Fibroblast of lung (primary cell): ENCODE results near the gene SLC16A4. TPM values are rescaled to one million over a fixed set of nuclear protein-coding genes. Genes with fewer than 3 reads are reported as not detected.
A peak's percentile ranks its signal among the peaks of the same experiment; 100 is the strongest.

Experiments used
- DNase-seq, 2 donors: peaks; one replicate each; pipeline versions ENCODE4 v3.0.0 to v3.0.0-alpha.2; 2010; ENCODE audit warnings: low read depth in 2 of 2
- H2AFZ ChIP-seq: 2 replicates; pipeline ENCODE4 v1.5.1; 2012; ENCODE audit warnings: low read length, control low read depth, inconsistent platforms
- H3K27ac ChIP-seq: 2 replicates; pipeline ENCODE4 v1.5.1; 2011; ENCODE audit warnings: low read length, control low read depth; ENCODE audit not compliant: insufficient read depth
- H3K27me3 ChIP-seq: 2 replicates; pipeline ENCODE4 v1.5.1; 2011; ENCODE audit warnings: mild to moderate bottlenecking, low read length; ENCODE audit not compliant: control insufficient read depth, insufficient read depth
- H3K36me3 ChIP-seq: 2 replicates; pipeline ENCODE4 v1.5.1; 2011; ENCODE audit warnings: low read length; ENCODE audit not compliant: control insufficient read depth, insufficient read depth
- H3K4me1 ChIP-seq: 2 replicates; pipeline ENCODE4 v1.5.1; 2011; ENCODE audit warnings: low read length; ENCODE audit not compliant: control insufficient read depth, insufficient read depth; ENCODE audit errors: extremely low read depth
- H3K4me2 ChIP-seq: 2 replicates; pipeline ENCODE4 v1.5.1; 2011; ENCODE audit warnings: low read length, control low read depth; ENCODE audit not compliant: insufficient read depth; ENCODE audit errors: extremely low read depth
- H3K4me3 ChIP-seq, 4 experiments: fragments of 200-600 bp in 1 of 4; sonication (generic) in 1 of 4; replicated peaks in 1 of 4; 2 replicates each; pipeline ENCODE4 v1.5.1; 2011 to 2016; ENCODE audit warnings: low read length in 4 of 4, low read depth in 3 of 4, mild to moderate bottlenecking in 3 of 4, control low read depth in 2 of 4, inconsistent platforms in 1 of 4, mixed read lengths in 1 of 4; ENCODE audit not compliant: insufficient read depth in 1 of 4; ENCODE audit errors: control extremely low read depth in 1 of 4
- H3K79me2 ChIP-seq: 2 replicates; pipeline ENCODE4 v1.5.1; 2012; ENCODE audit warnings: mild to moderate bottlenecking, low read length, inconsistent platforms; ENCODE audit not compliant: control insufficient read depth, insufficient read depth
- H3K9ac ChIP-seq: 2 replicates; pipeline ENCODE4 v1.5.1; 2011; ENCODE audit warnings: mild to moderate bottlenecking, low read length, control low read depth; ENCODE audit not compliant: insufficient read depth
- H3K9me3 ChIP-seq: 2 replicates; pipeline ENCODE4 v1.5.1; 2012; ENCODE audit warnings: low read depth, low read length; ENCODE audit not compliant: control insufficient read depth, insufficient read depth
- H4K20me1 ChIP-seq: 2 replicates; pipeline ENCODE4 v1.5.1; 2011; ENCODE audit warnings: low read length; ENCODE audit not compliant: control insufficient read depth, insufficient read depth; ENCODE audit errors: extremely low read depth
- EZH2 ChIP-seq: IDR thresholded peaks from 2 replicates; pipeline ENCODE4 v1.5.1; 2012; ENCODE audit warnings: low read length, control low read depth, mild to moderate bottlenecking; ENCODE audit errors: missing control alignments
- polyA plus RNA-seq, 2 donors: library from polyadenylated mRNA; depleted of rRNA in 1 of 2; stranded (reverse) in 1 of 2; unstranded in 1 of 2; fragments of >200 nt; gene quantifications; 2 replicates each; pipeline ENCODE4 v1.2.1, GENCODE V29; 2011 to 2012; ENCODE audit warnings: missing spikeins in 1 of 2
- total RNA-seq: library from RNA; depleted of rRNA; stranded (reverse); fragments of >200 nt; gene quantifications from 2 replicates; pipeline ENCODE4 v1.2.1, GENCODE V29; 2014
- TF ChIP-seq, protein P1 (sequence below), 2 donors: IDR thresholded peaks in 1 of 2; conservative IDR thresholded peaks in 1 of 2; 1 replicate in 1 of 2; 2 replicates in 1 of 2; pipeline ENCODE4 v1.5.1; 2011 to 2012; ENCODE audit warnings: low read length in 2 of 2, control low read depth in 1 of 2, inconsistent platforms in 1 of 2, low read depth in 1 of 2, mild to moderate bottlenecking in 1 of 2

The SLC16A4 gene
- total and polyA plus RNA-seq, 2 donors (not counting 1 experiment from before 2014, with no cell fraction given): 64.4 to 91.9 TPM

GRCh38 chr1:110339407-110340206 is 51.2 kb downstream of the SLC16A4 start:
- Histone ChIP-seq H3K4me1 (peaks cover 19% of the 10 kb centered on the region), H3K4me2 (peak overlapping the region; percentile 96), H3K36me3 (peaks cover 16% of the 10 kb centered on the region), H3K9ac (peak overlapping the region; percentile 98), H3K4me3 (peak overlapping the region; percentile 81 to 99 (median 97)), H3K27me3 (no peaks in the 10 kb centered on the region), H4K20me1 (no peaks in the 10 kb centered on the region), H3K9me3 (no peaks in the 10 kb centered on the region), H3K79me2 (peaks cover 53% of the 10 kb centered on the region), H2AFZ (peak overlapping the region; percentile 72), H3K27ac (peak overlapping the region; percentile 99)
- peak; percentile 50 to 60 for DNase-seq
- TF ChIP-seq, protein P1, sequence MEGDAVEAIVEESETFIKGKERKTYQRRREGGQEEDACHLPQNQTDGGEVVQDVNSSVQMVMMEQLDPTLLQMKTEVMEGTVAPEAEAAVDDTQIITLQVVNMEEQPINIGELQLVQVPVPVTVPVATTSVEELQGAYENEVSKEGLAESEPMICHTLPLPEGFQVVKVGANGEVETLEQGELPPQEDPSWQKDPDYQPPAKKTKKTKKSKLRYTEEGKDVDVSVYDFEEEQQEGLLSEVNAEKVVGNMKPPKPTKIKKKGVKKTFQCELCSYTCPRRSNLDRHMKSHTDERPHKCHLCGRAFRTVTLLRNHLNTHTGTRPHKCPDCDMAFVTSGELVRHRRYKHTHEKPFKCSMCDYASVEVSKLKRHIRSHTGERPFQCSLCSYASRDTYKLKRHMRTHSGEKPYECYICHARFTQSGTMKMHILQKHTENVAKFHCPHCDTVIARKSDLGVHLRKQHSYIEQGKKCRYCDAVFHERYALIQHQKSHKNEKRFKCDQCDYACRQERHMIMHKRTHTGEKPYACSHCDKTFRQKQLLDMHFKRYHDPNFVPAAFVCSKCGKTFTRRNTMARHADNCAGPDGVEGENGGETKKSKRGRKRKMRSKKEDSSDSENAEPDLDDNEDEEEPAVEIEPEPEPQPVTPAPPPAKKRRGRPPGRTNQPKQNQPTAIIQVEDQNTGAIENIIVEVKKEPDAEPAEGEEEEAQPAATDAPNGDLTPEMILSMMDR (conservative IDR thresholded peaks at IDR 0.05 in 1 of 2, IDR thresholded peaks at IDR 0.05 in 1 of 2; ENCODE audit: low read depth in 1 of 2, low read length in 2 of 2): peak; percentile 48 to 53
- TF ChIP-seq EZH2: no peak

DNA sequence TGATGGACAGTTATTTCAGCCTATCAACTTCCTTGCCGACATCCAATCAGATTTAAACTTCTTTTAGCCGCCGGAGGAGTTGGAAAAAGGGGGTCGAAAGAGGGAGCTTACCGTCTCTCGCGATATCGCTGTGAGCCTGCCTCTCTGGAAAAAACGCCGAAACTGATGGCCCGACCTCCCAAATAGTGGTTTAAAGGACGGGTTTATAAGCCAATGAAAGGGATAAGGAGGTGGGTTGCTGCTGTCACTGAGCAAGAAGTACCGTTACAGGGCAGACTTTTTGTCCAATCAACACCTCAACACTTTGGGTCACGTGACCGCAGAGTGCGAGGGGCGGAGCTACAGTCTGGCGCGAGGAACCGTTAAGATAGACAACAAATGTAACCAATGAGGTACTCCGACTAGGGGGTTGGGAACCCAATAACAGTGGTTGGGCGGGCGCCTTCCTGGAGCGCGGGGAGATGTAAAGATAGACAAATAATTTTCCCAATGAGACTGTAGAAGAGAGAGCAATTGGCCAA is 51.9 kb downstream of the SLC16A4 start, which contains the start of gene RBM15:
RBM15 (plus strand) TSS at position 492 of the 521 bp plus-strand sequence; CDS start at position 521, 29 bp downstream.
- Histone ChIP-seq H3K4me3 (peak within 1 kb of the TSS; percentile 81 to 99 (median 97)), H2AFZ (peak within 1 kb of the TSS; percentile 87), H3K4me1 (peaks cover 19% of the 10 kb centered on the region), H3K79me2 (peaks cover 46% of the 10 kb centered on the region), H4K20me1 (no peaks in the 10 kb centered on the region), H3K9me3 (no peaks in the 10 kb centered on the region), H3K27ac (peak within 1 kb of the TSS; percentile 99), H3K9ac (peak within 1 kb of the TSS; percentile 98), H3K36me3 (peaks cover 16% of the 10 kb centered on the region), H3K27me3 (no peaks in the 10 kb centered on the region), H3K4me2 (peak within 1 kb of the TSS; percentile 97)
- DNase-seq: peak; percentile 100
- TF ChIP-seq EZH2: no peak
- TF ChIP-seq, protein P1 (conservative IDR thresholded peaks at IDR 0.05 in 1 of 2, IDR thresholded peaks at IDR 0.05 in 1 of 2; ENCODE audit: low read depth in 1 of 2, low read length in 2 of 2): no peak

GRCh38 chr1:110338309-110338885 is 52.4 kb downstream of the SLC16A4 start:
- Histone ChIP-seq H3K4me3 (peak overlapping the region; percentile 75 to 96 (median 82)), H3K4me2 (peak overlapping the region; percentile 97), H2AFZ (peak overlapping the region; percentile 87), H3K27ac (peak overlapping the region; percentile 99), H3K27me3 (no peaks in the 10 kb centered on the region), H3K36me3 (peaks cover 16% of the 10 kb centered on the region), H3K9ac (peak overlapping the region; percentile 90), H4K20me1 (no peaks in the 10 kb centered on the region), H3K79me2 (peaks cover 41% of the 10 kb centered on the region), H3K9me3 (no peaks in the 10 kb centered on the region), H3K4me1 (peaks cover 19% of the 10 kb centered on the region)
- DNase-seq: no peak
- TF ChIP-seq, protein P1 (conservative IDR thresholded peaks at IDR 0.05 in 1 of 2, IDR thresholded peaks at IDR 0.05 in 1 of 2; ENCODE audit: low read depth in 1 of 2, low read length in 2 of 2): peak; percentile 42 to 50
- no peak for TF ChIP-seq EZH2
